GM23338 (cell line): Measurements from ENCODE around the gene HELT. TPM values are rescaled to one million over a fixed set of nuclear protein-coding genes. Genes with fewer than 3 reads are reported as not detected.

Experiments
- ATAC-seq: fragments of 200-7000 bp; cut with Tn5 transposase; 3 replicates; pipeline ENCODE4 v1.9.1; 2020
- DNase-seq: peaks from one replicate; pipeline ENCODE4 v3.0.0-alpha.2; 2015; ENCODE audit warnings: low spot score
- H2AFZ ChIP-seq: fragments of 200-600 bp; sonication (generic); 2 replicates; pipeline ENCODE4 v1.8.0; 2016; ENCODE audit warnings: antibody characterized with exemption, mild to moderate bottlenecking, moderate library complexity
- H3F3A ChIP-seq: fragments of 200-600 bp; sonication (generic); replicated peaks from 2 replicates; pipeline ENCODE4 v1.8.0; 2017; ENCODE audit warnings: antibody characterized with exemption, mixed run types, low read depth
- H3K27ac ChIP-seq: fragments of 200-600 bp; sonication (generic); 2 replicates; pipeline ENCODE4 v1.6.1; 2016; ENCODE audit warnings: low read depth
- H3K27me3 ChIP-seq: fragments of 200-600 bp; sonication (generic); 2 replicates; pipeline ENCODE4 v1.8.0; 2016; ENCODE audit warnings: mild to moderate bottlenecking, mixed run types, moderate library complexity; ENCODE audit not compliant: insufficient read depth
- H3K36me3 ChIP-seq: fragments of 200-600 bp; sonication (generic); 2 replicates; pipeline ENCODE4 v1.8.0; 2016; ENCODE audit warnings: mild to moderate bottlenecking; ENCODE audit not compliant: insufficient read depth
- H3K4me1 ChIP-seq: fragments of 200-600 bp; sonication (generic); 2 replicates; pipeline ENCODE4 v1.8.0; 2016; ENCODE audit warnings: mild to moderate bottlenecking, moderate library complexity; ENCODE audit not compliant: insufficient read depth
- H3K4me2 ChIP-seq: fragments of 200-600 bp; sonication (generic); 2 replicates; pipeline ENCODE4 v1.7.1; 2017; ENCODE audit warnings: mixed run types
- H3K4me3 ChIP-seq: fragments of 200-600 bp; sonication (generic); 2 replicates; pipeline ENCODE4 v1.6.1; 2016; ENCODE audit warnings: mixed run types
- H3K79me2 ChIP-seq: fragments of 200-600 bp; sonication (generic); replicated peaks from 2 replicates; pipeline ENCODE4 v1.8.0; 2017; ENCODE audit warnings: mild to moderate bottlenecking; ENCODE audit not compliant: insufficient read depth
- H3K9me2 ChIP-seq: fragments of 200-600 bp; sonication (generic); 2 replicates; pipeline ENCODE4 v1.8.0; 2017; ENCODE audit not compliant: insufficient read depth
- H4K20me1 ChIP-seq: fragments of 200-600 bp; sonication (generic); replicated peaks from 2 replicates; pipeline ENCODE4 v1.8.0; 2017; ENCODE audit warnings: mild to moderate bottlenecking; ENCODE audit not compliant: insufficient read depth
- H3K27ac Mint-ChIP-seq: 2 replicates; pipeline ENCODE4 v1.8.0; 2020; ENCODE audit warnings: inconsistent platforms, mild to moderate bottlenecking, moderate library complexity, mixed read lengths
- H3K27me3 Mint-ChIP-seq: 3 replicates; pipeline ENCODE4 v1.8.0; 2022; ENCODE audit warnings: low read depth, mild to moderate bottlenecking, moderate library complexity, mixed read lengths, inconsistent platforms; ENCODE audit not compliant: insufficient read depth, poor library complexity
- H3K36me3 Mint-ChIP-seq: 3 replicates; pipeline ENCODE4 v1.8.0; 2021; ENCODE audit warnings: low read depth, mild to moderate bottlenecking, inconsistent platforms, moderate library complexity, mixed read lengths
- H3K4me1 Mint-ChIP-seq: 3 replicates; pipeline ENCODE4 v1.8.0; 2020; ENCODE audit warnings: mild to moderate bottlenecking, inconsistent platforms, mixed read lengths
- H3K4me3 Mint-ChIP-seq: 3 replicates; pipeline ENCODE4 v1.8.0; 2021; ENCODE audit warnings: moderate library complexity, mild to moderate bottlenecking, inconsistent platforms, mixed read lengths
- H3K9me3 Mint-ChIP-seq: 3 replicates; pipeline ENCODE4 v1.8.0; 2020; ENCODE audit warnings: moderate library complexity, mild to moderate bottlenecking, inconsistent platforms, mixed read lengths
- EZH2 ChIP-seq: fragments of 200-600 bp; sonication (generic); IDR thresholded peaks from one replicate; pipeline ENCODE4 v1.8.0; 2017; ENCODE audit warnings: antibody characterized with exemption, mild to moderate bottlenecking, low read depth; ENCODE audit not compliant: unreplicated experiment
- EZH2phosphoT487 ChIP-seq: fragments of 200-600 bp; sonication (generic); IDR thresholded peaks from one replicate; pipeline ENCODE4 v1.8.1; 2018; ENCODE audit warnings: antibody characterized with exemption; ENCODE audit not compliant: unreplicated experiment
- JUNB ChIP-seq: IDR thresholded peaks from one replicate; pipeline ENCODE4 v1.6.1; 2016; ENCODE audit warnings: antibody characterized with exemption; ENCODE audit not compliant: unreplicated experiment
- NANOG ChIP-seq: IDR thresholded peaks from 2 replicates; pipeline ENCODE4 v1.6.1; 2016; ENCODE audit warnings: antibody characterized with exemption, borderline replicate concordance
- POLR2AphosphoS5 ChIP-seq: IDR thresholded peaks from 2 replicates; pipeline ENCODE4 v1.6.1; 2016; ENCODE audit warnings: antibody characterized with exemption, low read depth
- ZNF331 ChIP-seq: fragments of 250-450 bp; sonication (Bioruptor Pico); IDR thresholded peaks from 2 replicates; pipeline ENCODE4 v1.5.0; 2020; ENCODE audit warnings: low read depth, mild to moderate bottlenecking, moderate library complexity
- polyA plus RNA-seq: library from polyadenylated mRNA; unstranded; fragments of >200 nt; fragmentation: Nextera tagmentation; extraction: Ambion mirVana; gene quantifications from 2 replicates; pipeline ENCODE4 v1.2.1, GENCODE V29; 2016
- total RNA-seq: library from RNA; depleted of rRNA; stranded (reverse); fragments of >200 nt; shearing (Covaris generic); gene quantifications from 2 replicates; pipeline ENCODE4 v1.2.3, GENCODE V29; 2014
- TF ChIP-seq, protein P1 (sequence below): IDR thresholded peaks from one replicate; pipeline ENCODE4 v1.6.1; 2018; ENCODE audit warnings: antibody characterized with exemption; ENCODE audit not compliant: unreplicated experiment
- TF ChIP-seq, protein P2 (sequence below), 2 experiments: fragments of 200-600 bp in 1 of 2; sonication (generic) in 1 of 2; conservative IDR thresholded peaks; 2 replicates each; pipeline versions ENCODE4 v1.5.1 to v1.6.1; 2016 to 2017; ENCODE audit warnings: antibody characterized with exemption in 2 of 2, low read depth in 2 of 2, mild to moderate bottlenecking in 2 of 2, moderate library complexity in 1 of 2

HELT gene
- total and polyA plus RNA-seq, 2 experiments from 2014 or later, result not detected

DNA sequence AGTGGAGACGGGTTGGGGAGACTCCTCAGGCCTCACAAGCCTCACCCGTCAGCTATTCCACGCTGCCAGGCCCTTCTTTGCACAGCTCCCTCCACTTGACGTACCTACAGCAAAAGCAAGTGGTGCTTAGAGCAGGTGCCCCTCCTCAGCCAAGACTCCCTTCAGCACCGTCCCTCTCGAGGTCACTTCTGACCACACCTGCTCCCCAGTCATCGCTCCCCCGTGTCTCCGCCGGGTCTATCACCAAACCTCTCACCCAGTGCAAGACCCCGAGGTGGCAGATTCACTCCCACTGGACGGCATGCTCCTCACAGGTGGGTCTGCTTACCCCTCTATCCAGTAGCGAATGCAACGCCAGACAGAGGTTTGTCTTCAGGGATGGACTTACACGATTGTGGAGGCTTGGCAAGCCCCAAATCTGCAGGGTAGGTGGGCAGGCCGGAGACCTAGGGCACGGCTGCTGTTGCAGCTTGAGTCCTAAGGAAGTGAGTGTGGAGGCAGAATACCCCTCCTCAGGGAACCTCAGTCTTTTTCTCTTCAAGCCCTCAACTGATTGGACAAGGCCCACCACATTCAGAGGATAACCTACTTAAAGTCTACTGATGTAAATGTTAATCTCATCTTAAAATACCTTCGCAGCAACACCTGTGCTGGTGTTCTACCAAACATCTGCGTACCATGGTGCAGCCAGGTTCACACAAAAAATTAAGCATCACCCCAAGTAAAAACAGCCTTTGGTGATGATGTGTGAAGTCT is 14.5 kb upstream of the HELT start:
- peaks cover 3% of the 10 kb centered on the region; the same call in 1 of the 2 replicates for H3K4me1 ChIP-seq
- ATAC-seq (no peak), DNase-seq (no peak)
- no peak overlapping the region for H3K4me3 ChIP-seq
- H3K9me2 ChIP-seq, result peaks cover 4% of the 10 kb centered on the region; the same call in 1 of the 2 replicates
- no peaks in the 10 kb centered on the region for H3K36me3 ChIP-seq
- H3K4me3 Mint-ChIP-seq, result no peak overlapping the region
- H2AFZ ChIP-seq, result no peak overlapping the region
- H3K27ac Mint-ChIP-seq, result no peak overlapping the region
- H3K36me3 Mint-ChIP-seq, result no peaks in the 10 kb centered on the region; the same call in 2 of the 3 replicates
- peaks cover 9% of the 10 kb centered on the region; the same call in 2 of the 3 replicates for H3K4me1 Mint-ChIP-seq
- peaks cover 33% of the 10 kb centered on the region for H3K27me3 Mint-ChIP-seq
- peaks cover 2% of the 10 kb centered on the region; the same call in 2 of the 3 replicates for H3K9me3 Mint-ChIP-seq
- H3K27ac ChIP-seq, result no peak overlapping the region
- no peak for TF ChIP-seq NANOG
- no peak for TF ChIP-seq JUNB
- no peak for TF ChIP-seq ZNF331 (CRISPR knock-in tag)
- no peak for TF ChIP-seq EZH2phosphoT487
- no peak for TF ChIP-seq EZH2
- no peak for TF ChIP-seq POLR2AphosphoS5
- TF ChIP-seq, protein P1, sequence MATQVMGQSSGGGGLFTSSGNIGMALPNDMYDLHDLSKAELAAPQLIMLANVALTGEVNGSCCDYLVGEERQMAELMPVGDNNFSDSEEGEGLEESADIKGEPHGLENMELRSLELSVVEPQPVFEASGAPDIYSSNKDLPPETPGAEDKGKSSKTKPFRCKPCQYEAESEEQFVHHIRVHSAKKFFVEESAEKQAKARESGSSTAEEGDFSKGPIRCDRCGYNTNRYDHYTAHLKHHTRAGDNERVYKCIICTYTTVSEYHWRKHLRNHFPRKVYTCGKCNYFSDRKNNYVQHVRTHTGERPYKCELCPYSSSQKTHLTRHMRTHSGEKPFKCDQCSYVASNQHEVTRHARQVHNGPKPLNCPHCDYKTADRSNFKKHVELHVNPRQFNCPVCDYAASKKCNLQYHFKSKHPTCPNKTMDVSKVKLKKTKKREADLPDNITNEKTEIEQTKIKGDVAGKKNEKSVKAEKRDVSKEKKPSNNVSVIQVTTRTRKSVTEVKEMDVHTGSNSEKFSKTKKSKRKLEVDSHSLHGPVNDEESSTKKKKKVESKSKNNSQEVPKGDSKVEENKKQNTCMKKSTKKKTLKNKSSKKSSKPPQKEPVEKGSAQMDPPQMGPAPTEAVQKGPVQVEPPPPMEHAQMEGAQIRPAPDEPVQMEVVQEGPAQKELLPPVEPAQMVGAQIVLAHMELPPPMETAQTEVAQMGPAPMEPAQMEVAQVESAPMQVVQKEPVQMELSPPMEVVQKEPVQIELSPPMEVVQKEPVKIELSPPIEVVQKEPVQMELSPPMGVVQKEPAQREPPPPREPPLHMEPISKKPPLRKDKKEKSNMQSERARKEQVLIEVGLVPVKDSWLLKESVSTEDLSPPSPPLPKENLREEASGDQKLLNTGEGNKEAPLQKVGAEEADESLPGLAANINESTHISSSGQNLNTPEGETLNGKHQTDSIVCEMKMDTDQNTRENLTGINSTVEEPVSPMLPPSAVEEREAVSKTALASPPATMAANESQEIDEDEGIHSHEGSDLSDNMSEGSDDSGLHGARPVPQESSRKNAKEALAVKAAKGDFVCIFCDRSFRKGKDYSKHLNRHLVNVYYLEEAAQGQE, result no peak
- H3K27me3 ChIP-seq, result peaks cover 27% of the 10 kb centered on the region
- no peaks in the 10 kb centered on the region for H3K79me2 ChIP-seq
- no peaks in the 10 kb centered on the region for H4K20me1 ChIP-seq
- H3K4me2 ChIP-seq, result no peak overlapping the region
- H3F3A ChIP-seq, result no peaks in the 10 kb centered on the region

DNA sequence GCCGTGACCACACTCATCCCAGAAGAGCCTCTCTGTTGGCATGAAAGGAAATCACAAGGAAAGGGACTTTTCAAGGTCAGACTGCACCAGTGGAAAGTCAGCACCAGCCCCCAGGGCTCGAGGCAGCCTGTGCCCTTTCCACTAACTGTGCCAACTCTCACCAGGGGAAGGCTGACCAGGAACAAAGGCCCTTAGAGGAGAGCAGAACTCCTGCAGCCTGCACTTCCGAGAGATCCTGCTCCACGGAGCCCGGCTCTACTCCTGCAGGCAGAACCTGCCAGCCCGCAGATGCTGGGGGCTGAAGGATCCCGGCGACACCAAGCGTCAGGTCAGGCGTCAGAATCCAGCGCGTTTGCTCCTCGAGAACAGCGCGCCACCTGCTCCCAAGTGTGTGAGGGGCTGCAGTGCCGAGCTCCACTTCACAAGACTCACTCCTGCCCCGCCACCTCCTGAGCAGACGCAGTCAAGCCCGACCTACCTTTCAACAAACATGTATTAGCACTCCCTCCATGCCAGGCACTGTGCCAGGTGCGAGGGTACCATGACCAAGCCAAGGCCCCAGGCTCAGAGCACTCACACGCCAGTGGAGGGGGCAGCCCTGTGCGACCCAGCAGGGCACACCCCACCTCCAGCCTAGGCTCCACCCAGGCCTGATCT is 13.6 kb upstream of the HELT start:
- Histone ChIP-seq H2AFZ (peak overlapping the region; percentile 100), H3K27me3 (peaks cover 29% of the 10 kb centered on the region), H3K4me3 (peak overlapping the region; percentile 54), H3K27ac (no peak overlapping the region), H3K9me2 (peaks cover 4% of the 10 kb centered on the region; the same call in 1 of the 2 replicates), H3K36me3 (no peaks in the 10 kb centered on the region), H4K20me1 (no peaks in the 10 kb centered on the region), H3F3A (no peaks in the 10 kb centered on the region), H3K79me2 (no peaks in the 10 kb centered on the region), H3K4me1 (peaks cover 3% of the 10 kb centered on the region; the same call in 1 of the 2 replicates), H3K4me2 (peak overlapping the region; percentile 96)
- ATAC-seq (peak; percentile 81), DNase-seq (peak; percentile 75)
- H3K9me3 Mint-ChIP-seq, result peaks cover 3% of the 10 kb centered on the region; the same call in 2 of the 3 replicates
- H3K27ac Mint-ChIP-seq, result no peak overlapping the region
- H3K4me1 Mint-ChIP-seq, result peaks cover 9% of the 10 kb centered on the region; the same call in 2 of the 3 replicates
- H3K27me3 Mint-ChIP-seq, result peaks cover 39% of the 10 kb centered on the region
- no peaks in the 10 kb centered on the region; the same call in 2 of the 3 replicates for H3K36me3 Mint-ChIP-seq
- H3K4me3 Mint-ChIP-seq, result peak overlapping the region; percentile 69
- TF ChIP-seq, protein P2, sequence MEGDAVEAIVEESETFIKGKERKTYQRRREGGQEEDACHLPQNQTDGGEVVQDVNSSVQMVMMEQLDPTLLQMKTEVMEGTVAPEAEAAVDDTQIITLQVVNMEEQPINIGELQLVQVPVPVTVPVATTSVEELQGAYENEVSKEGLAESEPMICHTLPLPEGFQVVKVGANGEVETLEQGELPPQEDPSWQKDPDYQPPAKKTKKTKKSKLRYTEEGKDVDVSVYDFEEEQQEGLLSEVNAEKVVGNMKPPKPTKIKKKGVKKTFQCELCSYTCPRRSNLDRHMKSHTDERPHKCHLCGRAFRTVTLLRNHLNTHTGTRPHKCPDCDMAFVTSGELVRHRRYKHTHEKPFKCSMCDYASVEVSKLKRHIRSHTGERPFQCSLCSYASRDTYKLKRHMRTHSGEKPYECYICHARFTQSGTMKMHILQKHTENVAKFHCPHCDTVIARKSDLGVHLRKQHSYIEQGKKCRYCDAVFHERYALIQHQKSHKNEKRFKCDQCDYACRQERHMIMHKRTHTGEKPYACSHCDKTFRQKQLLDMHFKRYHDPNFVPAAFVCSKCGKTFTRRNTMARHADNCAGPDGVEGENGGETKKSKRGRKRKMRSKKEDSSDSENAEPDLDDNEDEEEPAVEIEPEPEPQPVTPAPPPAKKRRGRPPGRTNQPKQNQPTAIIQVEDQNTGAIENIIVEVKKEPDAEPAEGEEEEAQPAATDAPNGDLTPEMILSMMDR (conservative IDR thresholded peaks at IDR 0.05; ENCODE audit: low read depth in 2 of 2), result peak in 1 of 2 experiments; percentile 54; a peak in 2 of 4 replicates
- TF ChIP-seq NANOG, result no peak
- no peak for TF ChIP-seq EZH2
- no peak for TF ChIP-seq ZNF331 (CRISPR knock-in tag)
- no peak for TF ChIP-seq EZH2phosphoT487
